ENCODE results near the gene PCMT1. TPM values are rescaled to one million over a fixed set of nuclear protein-coding genes. Genes with fewer than 3 reads are reported as not detected.

Gene PCMT1
- total and polyA plus RNA-seq, 2 of the 13 experiments (the other 11 are each of a cell fraction or from before 2014, with no cell fraction given), result 112 to 169 TPM

- peak; percentile 98 for TF ChIP-seq MZF1 (CRISPR knock-in tag; IDR thresholded peaks at IDR 0.05; ENCODE audit: borderline replicate concordance)
- TF ChIP-seq ZNF709 (CRISPR knock-in tag; IDR thresholded peaks at IDR 0.05), result peak; percentile 90; the same call in 1 of the 2 replicates
- peak; percentile 97 for TF ChIP-seq KAT8 (CRISPR knock-in tag; IDR thresholded peaks at IDR 0.05)
- TF ChIP-seq ZNF296 (CRISPR knock-in tag; conservative IDR thresholded peaks at IDR 0.05), result peak; percentile 92
- TF ChIP-seq PATZ1 (CRISPR knock-in tag; IDR thresholded peaks at IDR 0.05), result peak; percentile 99
- peak; percentile 71 for TF ChIP-seq REXO4 (CRISPR knock-in tag; IDR thresholded peaks at IDR 0.05; ENCODE audit: borderline replicate concordance)
- TF ChIP-seq SMAD3 (CRISPR knock-in tag; IDR thresholded peaks at IDR 0.05), result peak; percentile 71; the same call in 1 of the 2 replicates
- no peak; the same call in 1 of the 2 replicates for TF ChIP-seq ZNF256 (CRISPR knock-in tag; conservative IDR thresholded peaks at IDR 0.05)
- TF ChIP-seq ZNF784 (CRISPR knock-in tag; IDR thresholded peaks at IDR 0.05; ENCODE audit: borderline replicate concordance), result peak; percentile 96
- TF ChIP-seq ZFP41 (CRISPR knock-in tag; IDR thresholded peaks at IDR 0.05; ENCODE audit: borderline replicate concordance), result peak; percentile 94; the same call in 1 of the 2 replicates
- peak; percentile 94 for TF ChIP-seq ZNF772 (CRISPR knock-in tag; IDR thresholded peaks at IDR 0.05)
- peak; percentile 96 for TF ChIP-seq HNRNPLL (IDR thresholded peaks at IDR 0.05; ENCODE audit: low read depth, low read length, poor library complexity, severe bottlenecking)
- peak; percentile 95 for TF ChIP-seq FLYWCH1 (CRISPR knock-in tag; IDR thresholded peaks at IDR 0.05)
- TF ChIP-seq ZNF674 (CRISPR knock-in tag; IDR thresholded peaks at IDR 0.05; ENCODE audit: low read depth), result peak; percentile 90; the same call in 1 of the 2 replicates
- TF ChIP-seq TSC22D2 (CRISPR knock-in tag; IDR thresholded peaks at IDR 0.05; ENCODE audit: borderline replicate concordance), result peak; percentile 31
- TF ChIP-seq MXD1 (CRISPR knock-in tag; IDR thresholded peaks at IDR 0.05), result peak; percentile 94
- TF ChIP-seq MLXIP (CRISPR knock-in tag; IDR thresholded peaks at IDR 0.05; ENCODE audit: borderline replicate concordance), result peak; percentile 57; the same call in 1 of the 2 replicates
- peak; percentile 77; the same call in 1 of the 2 replicates for TF ChIP-seq ZNF441 (CRISPR knock-in tag; IDR thresholded peaks at IDR 0.05; ENCODE audit: borderline replicate concordance)
- no peak; the same call in 1 of the 2 replicates for TF ChIP-seq ZKSCAN1 (IDR thresholded peaks at IDR 0.05; ENCODE audit: low read length)
- TF ChIP-seq ZNF614 (CRISPR knock-in tag; IDR thresholded peaks at IDR 0.05; ENCODE audit: borderline replicate concordance), result peak; percentile 73; the same call in 1 of the 2 replicates
- TF ChIP-seq IRF9 (CRISPR knock-in tag; IDR thresholded peaks at IDR 0.05; ENCODE audit: borderline replicate concordance), result peak; percentile 98; the same call in 1 of the 2 replicates
These were observed 31.7 kb upstream of the PCMT1 start, which contains the start of gene LATS1 (continued) for GRCh38 chr6:149717588-149718458.
